ENCODE data around the gene JAG2. TPM values are rescaled to one million over a fixed set of nuclear protein-coding genes. Genes with fewer than 3 reads are reported as not detected.

Gene JAG2
- total RNA-seq, 1 experiment from 2014 or later, result 85.9 TPM

- ATAC-seq (no peak), DNase-seq (ENCODE audit: low read depth, low spot score) (no peak)
- no TSS peak for BruUV-seq (replicated peaks)
- no peak overlapping the region for H2AFZ ChIP-seq (ENCODE audit: low read depth, low read length, poor library complexity, severe bottlenecking)
- no peak overlapping the region for H3K4me3 ChIP-seq (replicated peaks in 1 of 2; ENCODE audit: low read depth in 1 of 2, low read length in 2 of 2)
- peaks cover 0 to 3% of the 10 kb centered on the region in 2 experiments; a peak in 1 of 4 replicates for H3K36me3 ChIP-seq (ENCODE audit: control insufficient read depth in 1 of 2, insufficient read depth in 2 of 2, low read length in 2 of 2)
- peak overlapping the region; percentile 79 for H3K4me2 ChIP-seq (ENCODE audit: low read length)
- ChIA-PET POLR2A (interaction anchor here (1.3 kb wide), 1 partner anchor 83 kb away, joined by 3 read pairs; no protein-coding TSS in a partner anchor), RAD21 (ENCODE audit: low non-redundant PET in 1 of 2, low total read pairs in 2 of 2, uncharacterized antibody in 2 of 2, unreplicated experiment in 2 of 2) (no interaction called here), CTCF (interaction anchor here (0.8 to 2.1 kb wide), 4 partner anchors 10 to 182 kb away, joined by 4 to 10 read pairs (median 5); no protein-coding TSS in a partner anchor)
- peak overlapping the region; percentile 33; the same call in 1 of the 2 replicates for H3K27ac ChIP-seq (ENCODE audit: low read depth, low read length)
- TF ChIP-seq ZFX (IDR thresholded peaks at IDR 0.05), result no peak
- no peak for TF ChIP-seq EZH2 (IDR thresholded peaks at IDR 0.05)
- TF ChIP-seq ELF1 (IDR thresholded peaks at IDR 0.05; ENCODE audit: borderline replicate concordance, low read depth), result no peak
- no peak for TF ChIP-seq ATF3 (IDR thresholded peaks at IDR 0.05)
- no peak for TF ChIP-seq POLR2A (IDR thresholded peaks at IDR 0.05; ENCODE audit: borderline replicate concordance, extremely low read depth, insufficient read depth, insufficient read length)
- TF ChIP-seq JUND (IDR thresholded peaks at IDR 0.05), result no peak
- no peak for TF ChIP-seq REST (IDR thresholded peaks at IDR 0.05; ENCODE audit: low read depth)
- no peak for TF ChIP-seq SP1 (IDR thresholded peaks at IDR 0.05; ENCODE audit: low read depth)
- no peak for TF ChIP-seq CBX3 (IDR thresholded peaks at IDR 0.05; ENCODE audit: low read depth)
- TF ChIP-seq RAD21 (IDR thresholded peaks at IDR 0.05; ENCODE audit: low read depth), result no peak
- no peak for TF ChIP-seq EGR1 (IDR thresholded peaks at IDR 0.05; ENCODE audit: low read depth)
- TF ChIP-seq YY1 (IDR thresholded peaks at IDR 0.05; ENCODE audit: extremely low read depth, insufficient replicate concordance, low read depth, low read length), result no peak
- TF ChIP-seq SIN3A (IDR thresholded peaks at IDR 0.05; ENCODE audit: low read depth), result no peak
- no peak for TF ChIP-seq CTCF (IDR thresholded peaks at IDR 0.05 in 2 of 3, conservative IDR thresholded peaks at IDR 0.05 in 1 of 3; ENCODE audit: borderline replicate concordance in 1 of 3, insufficient read depth in 1 of 3, low read depth in 2 of 3, low read length in 2 of 3)
- TF ChIP-seq TCF7L2 (IDR thresholded peaks at IDR 0.05; ENCODE audit: borderline replicate concordance, extremely low read depth, insufficient read depth, insufficient read length), result no peak
- no peak for TF ChIP-seq CEBPB (IDR thresholded peaks at IDR 0.05; ENCODE audit: low read depth)
- H3K9me3 ChIP-seq (ENCODE audit: control insufficient read depth in 1 of 2, insufficient read depth in 1 of 2, low read depth in 1 of 2, low read length in 2 of 2), result no peaks in the 10 kb centered on the region
- H4K20me1 ChIP-seq (ENCODE audit: insufficient read depth), result no peaks in the 10 kb centered on the region; the same call in 1 of the 2 replicates
- H3K4me1 ChIP-seq (ENCODE audit: control insufficient read depth in 1 of 2, insufficient read depth in 2 of 2, low read length in 2 of 2), result peaks cover 38 to 52% of the 10 kb centered on the region in 2 experiments
- H3K9ac ChIP-seq (ENCODE audit: low read length), result peak overlapping the region; percentile 5; the same call in 1 of the 2 replicates
- H3K27me3 ChIP-seq (ENCODE audit: insufficient read depth, low read length), result no peaks in the 10 kb centered on the region
- intact Hi-C loops (cut with micrococcal nuclease), result loop anchor here (10.0 kb wide), 1 partner anchor 195 kb away; the partner anchor contains the start of gene AHNAK2
- H3K79me2 ChIP-seq (ENCODE audit: insufficient read depth, low read length), result peaks cover 25% of the 10 kb centered on the region
- H3K9me2 ChIP-seq (ENCODE audit: insufficient read depth), result no peaks in the 10 kb centered on the region
Observed at GRCh38 chr14:105169776-105170655, 1.4 kb upstream of the JAG2 start.
